SHP77 treated with DMSO at 0.1 percent for 48 hours (cell line): ENCODE results near the gene CFAP52.
"Not testable (repeated sequence)": the region's sequence is repeated elsewhere in the genome, so short reads cannot be mapped to it uniquely, and the experiment has no call there.

Experiments
- DNase-seq: peaks from one replicate; lab custom pipeline; 2025; lab: John Stamatoyannopoulos, UW

The CFAP52 gene

DNA sequence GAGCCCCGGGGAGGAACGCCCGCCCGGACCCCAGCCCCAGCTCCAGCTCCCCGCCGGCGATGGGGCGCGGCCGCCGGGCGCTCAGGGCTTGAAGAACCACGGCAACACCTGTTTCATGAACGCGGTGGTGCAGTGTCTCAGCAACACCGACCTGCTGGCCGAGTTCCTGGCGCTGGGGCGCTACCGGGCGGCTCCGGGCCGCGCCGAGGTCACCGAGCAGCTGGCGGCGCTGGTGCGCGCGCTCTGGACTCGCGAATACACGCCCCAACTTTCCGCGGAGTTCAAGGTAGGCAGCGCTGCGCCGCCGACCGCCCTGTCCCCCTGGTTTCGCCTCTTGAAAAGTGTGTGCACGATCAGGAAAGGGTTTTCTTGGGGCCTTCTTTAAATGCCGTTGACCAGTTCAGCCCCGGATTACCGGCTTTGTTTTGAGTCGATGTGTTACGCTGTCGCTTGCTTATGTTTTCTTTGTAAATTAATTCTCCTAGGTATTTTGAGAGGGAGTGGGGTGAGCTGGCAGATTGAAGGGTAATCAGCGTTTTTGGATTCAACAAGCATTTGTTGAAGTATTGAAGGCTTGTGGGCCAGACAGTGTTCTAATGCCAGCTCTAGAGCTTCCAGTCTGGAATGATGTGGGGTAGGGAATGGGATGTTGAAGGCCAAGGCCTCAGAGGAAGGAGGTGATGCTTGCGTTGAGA, 69.6 kb downstream of the CFAP52 start:
- no peak for DNase-seq

GRCh38 chr17:9646546-9646885, 70.1 kb downstream of the CFAP52 start:
- no peak for DNase-seq

GRCh38 chr17:9647014-9647413, 70.6 kb downstream of the CFAP52 start:
- no peak for DNase-seq

GRCh38 chr17:9648521-9649110, 72.2 kb downstream of the CFAP52 start:
- DNase-seq = no peak

DNA sequence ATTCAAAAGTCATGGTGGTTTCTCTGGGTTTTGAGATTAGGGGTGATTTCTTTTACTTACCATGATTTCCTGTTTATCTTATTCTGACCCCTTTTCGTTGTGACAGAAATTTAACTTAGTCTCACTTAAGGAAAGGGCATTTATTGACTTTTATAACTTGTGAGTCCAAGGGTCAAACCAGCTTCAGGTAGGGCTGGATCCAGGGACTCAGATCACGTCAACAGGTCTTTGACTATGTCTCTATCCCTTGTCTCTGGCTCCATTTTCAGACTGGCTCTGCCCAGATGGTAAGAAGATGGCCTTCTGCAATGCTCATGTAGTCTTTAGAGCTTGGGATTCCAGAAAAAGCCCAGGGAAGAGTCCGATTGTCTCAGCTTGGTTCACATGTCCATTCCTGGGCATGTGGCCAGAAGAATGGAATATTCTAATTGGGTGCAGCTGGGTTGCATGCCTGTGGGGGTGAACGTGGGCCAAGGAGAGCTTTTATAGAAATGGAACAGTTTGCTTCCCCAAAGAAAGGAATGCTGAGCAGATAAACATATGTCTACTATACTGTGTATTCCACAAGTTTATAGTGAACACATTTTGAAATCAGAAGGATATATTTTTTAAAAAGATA, 82.3 kb downstream of the CFAP52 start:
- DNase-seq = no peak

GRCh38 chr17:9661027-9661426, 84.6 kb downstream of the CFAP52 start:
- no peak for DNase-seq

DNA sequence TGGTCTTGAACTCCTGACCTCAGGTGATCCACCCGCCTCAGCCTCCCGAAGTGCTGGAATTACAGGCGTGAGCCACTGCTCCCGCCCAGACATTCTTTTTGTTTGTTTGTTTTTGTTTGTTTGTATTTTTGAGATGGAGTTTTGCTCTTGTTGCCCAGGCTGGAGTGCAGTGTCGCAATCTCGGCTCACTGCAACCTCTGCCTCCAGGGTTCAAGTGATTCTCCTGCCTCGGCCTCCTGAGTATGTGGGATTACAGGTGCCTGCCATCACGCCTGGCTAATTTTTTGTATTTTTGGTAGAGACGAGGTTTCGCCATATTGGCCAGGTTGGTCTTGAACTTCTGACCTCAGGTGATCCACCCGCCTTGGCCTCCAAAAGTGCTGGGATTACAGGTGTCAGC, 87.1 kb downstream of the CFAP52 start:
- DNase-seq = not testable (repeated sequence)

- DNase-seq = no peak
Observed at GRCh38 chr17:9666461-9667050, 90.1 kb downstream of the CFAP52 start.

GRCh38 chr17:9668517-9668916, 92.1 kb downstream of the CFAP52 start:
- no peak for DNase-seq

DNA sequence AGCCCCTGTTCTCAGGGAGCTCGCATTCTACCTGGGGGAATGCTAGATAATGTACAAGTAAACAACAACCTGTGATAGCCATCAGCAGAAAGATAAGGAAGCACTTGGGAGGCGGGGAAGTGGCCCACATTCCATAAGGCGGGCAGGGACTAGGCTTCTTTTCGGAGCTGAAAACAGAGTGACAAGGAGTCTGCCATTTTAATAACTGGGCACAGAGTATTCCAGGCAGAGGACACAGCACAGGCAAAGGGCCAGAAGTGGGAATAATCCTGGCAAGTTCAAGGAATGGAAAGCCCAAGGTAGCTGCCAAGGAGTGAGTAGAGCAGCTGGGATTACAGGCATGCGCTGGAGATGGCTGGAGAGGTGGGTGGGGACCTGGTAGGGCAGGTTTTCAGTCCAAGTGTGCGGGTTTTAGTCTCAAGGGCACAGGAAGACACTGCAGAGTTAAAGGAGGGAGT, 93.1 kb downstream of the CFAP52 start:
- no peak for DNase-seq

DNA sequence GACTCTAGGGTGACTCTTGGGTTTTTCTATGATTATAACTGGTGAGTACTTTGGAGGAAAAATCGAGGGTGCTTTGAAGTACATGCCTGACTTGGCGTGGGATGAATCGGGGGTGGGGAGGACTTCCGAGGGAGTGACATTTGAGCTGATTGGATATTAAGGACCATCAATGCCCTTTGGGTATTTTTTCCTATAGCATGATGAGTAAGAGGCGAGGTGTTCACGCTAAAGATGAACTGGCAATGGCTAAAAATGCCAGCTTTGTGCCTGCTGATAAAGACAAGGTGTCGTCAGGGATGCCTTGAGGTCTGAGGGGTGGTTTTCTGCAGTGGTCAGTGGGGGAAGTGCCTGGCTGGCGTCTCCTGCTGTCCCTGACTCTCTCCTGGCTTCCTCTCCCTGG, 94.2 kb downstream of the CFAP52 start:
- no peak for DNase-seq

DNA sequence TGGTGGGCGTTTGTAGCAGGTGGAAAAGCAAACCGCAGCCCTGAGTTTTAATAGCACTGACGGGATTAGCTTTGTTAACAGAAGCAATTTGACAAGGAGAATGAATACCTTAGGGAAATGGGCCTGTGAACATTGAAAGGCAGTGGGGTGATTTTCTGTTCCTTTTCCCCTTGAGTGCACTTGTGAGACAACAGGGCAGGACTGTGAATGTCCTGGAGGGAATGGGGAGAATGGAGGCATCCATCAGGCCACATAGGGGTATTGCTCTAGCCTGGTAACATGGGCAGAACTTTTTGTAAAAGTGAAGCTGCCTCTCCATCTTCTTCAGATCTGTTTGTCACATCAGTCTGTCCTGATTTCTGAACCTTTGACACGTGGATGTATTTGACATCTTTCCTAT, 95.1 kb downstream of the CFAP52 start:
- no peak for DNase-seq

GRCh38 chr17:9672266-9672665, 95.8 kb downstream of the CFAP52 start:
- DNase-seq = no peak

- DNase-seq = no peak
Observed at GRCh38 chr17:9672691-9673090, 96.2 kb downstream of the CFAP52 start.

DNA sequence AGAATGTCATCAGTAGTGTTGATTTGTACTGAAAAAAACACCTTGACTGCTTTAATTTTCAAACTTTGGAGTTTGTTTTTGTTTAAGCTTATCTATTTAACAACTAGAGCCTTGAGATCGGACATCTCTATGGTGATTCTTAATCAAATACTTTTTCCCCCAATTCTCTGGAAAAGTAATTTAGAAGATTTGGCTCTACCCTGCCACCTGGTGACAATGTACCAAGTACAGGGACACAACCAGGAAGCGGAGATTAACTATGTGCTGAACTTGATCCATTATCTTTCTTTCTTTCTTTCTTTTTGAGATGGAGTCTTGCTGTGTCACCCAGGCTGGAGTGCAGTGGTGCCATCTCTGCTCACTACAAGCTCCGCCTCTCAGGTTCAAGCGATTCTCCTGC, 99.6 kb downstream of the CFAP52 start:
- DNase-seq = no peak

DNA sequence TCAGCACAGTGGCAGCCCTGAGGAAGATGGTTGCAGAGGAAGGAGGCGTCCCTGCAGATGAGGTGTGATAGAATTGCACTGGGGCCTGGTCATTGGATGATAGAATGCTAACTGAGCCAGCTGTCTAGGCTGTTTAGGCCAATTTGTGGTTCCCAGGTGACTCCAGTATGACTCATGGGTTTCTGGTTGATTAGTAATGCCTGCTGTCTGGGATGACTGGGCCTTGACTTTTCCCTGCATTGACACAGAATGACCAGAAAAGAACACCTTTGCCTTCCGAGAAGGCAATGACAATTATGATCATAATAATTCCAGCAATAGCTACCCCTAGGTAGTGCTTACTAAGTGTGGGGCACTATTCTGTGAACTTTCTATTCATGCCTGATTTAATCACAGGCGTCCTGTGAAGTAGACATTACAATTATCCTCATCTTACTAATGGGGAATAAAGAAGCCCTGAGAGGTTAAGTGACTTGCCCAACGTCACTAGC, 100.4 kb downstream of the CFAP52 start:
- no peak for DNase-seq

- DNase-seq = no peak
Observed at GRCh38 chr17:9677411-9677810, 101.0 kb downstream of the CFAP52 start.

DNA sequence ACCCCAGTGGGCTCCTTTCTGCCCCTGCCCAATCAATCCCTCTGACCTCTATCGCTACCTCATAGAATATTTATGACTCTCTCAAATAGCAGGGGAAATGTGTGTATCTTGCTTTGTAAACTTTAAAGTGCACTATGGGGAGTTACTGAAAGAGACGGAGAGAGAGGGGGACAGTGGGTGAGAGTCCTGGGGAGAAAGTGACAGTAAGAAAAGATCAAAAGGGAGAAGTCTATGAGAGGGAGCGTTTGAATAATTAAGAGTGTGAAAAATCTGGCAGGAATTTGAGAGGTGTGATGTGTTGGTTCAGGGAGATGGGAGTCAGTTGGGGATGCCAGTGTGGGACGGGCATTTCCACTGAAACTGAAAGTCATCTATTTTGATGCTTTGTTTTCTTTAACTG, 101.5 kb downstream of the CFAP52 start:
- no peak for DNase-seq

- DNase-seq = no peak
Observed at GRCh38 chr17:9684955-9685621, 108.6 kb downstream of the CFAP52 start.
